ENCODE data around the gene KRTAP5-4.

Gene KRTAP5-4

DNA sequence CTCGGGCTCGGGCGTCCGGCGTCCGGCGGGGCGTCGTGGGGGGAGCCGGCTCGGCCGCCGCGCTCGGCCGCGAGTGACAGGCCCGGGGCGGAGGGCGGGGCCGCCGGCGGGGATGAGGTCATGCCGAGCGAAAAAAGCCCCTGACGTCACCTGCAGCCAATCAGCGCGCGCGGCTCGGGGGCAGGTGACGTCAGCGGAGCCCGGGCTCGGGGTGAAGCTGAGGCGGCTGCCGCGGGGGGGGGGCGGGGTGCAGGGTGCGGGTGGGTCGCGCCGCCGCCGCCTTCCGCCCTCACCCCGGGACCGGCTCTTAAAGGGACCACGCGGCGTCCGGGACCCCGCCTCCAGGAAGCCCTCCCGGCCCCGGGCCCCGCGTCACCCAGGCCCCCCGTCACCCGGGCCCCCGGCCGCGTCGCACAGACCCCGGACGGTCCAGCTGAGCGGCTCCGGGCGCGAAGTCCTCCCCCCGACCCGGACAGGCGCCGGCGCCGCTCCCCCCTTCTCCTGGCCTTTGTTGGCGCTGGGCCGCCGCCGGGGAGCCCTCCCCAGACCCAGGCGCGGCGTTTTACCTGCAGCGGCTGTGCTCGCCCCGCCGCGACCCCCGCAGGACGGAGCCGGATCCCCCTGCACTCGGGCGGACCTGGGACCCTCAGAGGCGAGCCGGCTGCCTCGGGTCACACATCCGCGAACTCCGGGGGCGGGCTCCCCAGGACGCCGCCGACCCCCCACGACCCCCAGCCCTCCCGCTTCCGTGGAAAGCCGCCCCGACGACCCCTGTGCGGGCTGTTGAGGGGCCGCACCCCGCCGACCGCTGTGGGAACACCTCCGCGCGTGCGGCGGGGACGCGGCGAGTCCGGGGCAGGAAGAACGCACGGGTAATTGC is 49.5 kb downstream of the KRTAP5-4 start, which contains the start of gene DUSP8:
TSS of gene DUSP8 (minus strand) at position 75 of the 880 bp plus-strand sequence. CDS start 6,445 bp downstream, outside the sequence.
- DNase-seq (ENCODE audit: low spot score) = peak; percentile 57

DNA sequence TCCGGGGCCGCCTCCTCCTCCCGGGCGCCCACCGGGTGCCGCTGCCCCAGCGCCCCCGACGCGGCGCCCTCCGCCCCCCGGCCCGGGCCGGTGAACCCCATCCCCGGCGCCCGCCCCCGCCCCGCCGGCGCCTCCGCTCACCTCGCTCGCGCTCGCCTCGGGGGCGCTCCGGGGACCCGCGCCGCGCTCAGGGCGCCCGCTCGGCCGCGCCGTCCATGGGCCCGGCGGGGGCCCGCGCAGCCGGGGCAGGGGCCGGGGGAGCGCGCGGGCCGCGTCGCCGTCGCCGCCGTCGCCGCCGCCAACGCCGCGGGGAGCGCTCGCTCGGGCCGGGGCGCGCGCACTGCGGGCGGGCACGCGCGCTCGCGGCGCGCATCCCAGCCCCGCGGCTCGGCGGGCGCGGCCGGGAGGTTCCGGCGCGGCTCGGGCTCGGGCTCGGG is 50.2 kb downstream of the KRTAP5-4 start:
- DNase-seq (ENCODE audit: low spot score) = no peak
